PC-3 (cell line): ENCODE results near the gene PDE11A. TPM values are rescaled to one million over a fixed set of nuclear protein-coding genes. Genes with fewer than 3 reads are reported as not detected.

Source experiments
- ATAC-seq: fragments of 200-7000 bp; cut with Tn5 transposase; 2 replicates; pipeline ENCODE4 v1.9.1; 2020; ENCODE audit warnings: mild to moderate bottlenecking, moderate library complexity
- BruUV-seq: library from RNA; stranded (reverse); fragments of 400-500 nt; replicated peaks from 2 replicates; lab custom pipeline; 2021; lab: Mats Ljungman, UMichigan
- CTCF ChIA-PET: fragments of 300-600 bp; sonication (Branson Sonifier 250); formaldehyde crosslinking; loops from one replicate; lab custom pipeline; 2022; ENCODE audit warnings: antibody characterized with exemption; lab: Charles Lee
- POLR2A ChIA-PET: fragments of 300-600 bp; sonication (Branson Sonifier 250); formaldehyde crosslinking; loops from one replicate; lab custom pipeline; 2022; ENCODE audit warnings: antibody characterized with exemption; ENCODE audit not compliant: unreplicated experiment; lab: Charles Lee
- DNase-seq: peaks from one replicate; pipeline ENCODE4 v3.0.0-alpha.2; 2015
- H2AFZ ChIP-seq: fragments of 300-600 bp; sonication (generic); 2 replicates; pipeline ENCODE4 v1.6.0; 2016; ENCODE audit warnings: antibody characterized with exemption, low read length
- H3F3A ChIP-seq: fragments of 300-600 bp; sonication (generic); one replicate; pipeline ENCODE4 v1.6.0; 2017; ENCODE audit warnings: antibody characterized with exemption, low read length, control low read depth, mild to moderate bottlenecking; ENCODE audit not compliant: unreplicated experiment
- H3K27ac ChIP-seq: fragments of 300-600 bp; sonication (generic); 2 replicates; pipeline ENCODE4 v1.5.1; 2016; ENCODE audit warnings: mild to moderate bottlenecking, low read length
- H3K27me3 ChIP-seq: fragments of 300-600 bp; sonication (generic); 2 replicates; pipeline ENCODE4 v1.6.1; 2016; ENCODE audit warnings: low read length, mixed read lengths
- H3K36me3 ChIP-seq: fragments of 300-600 bp; sonication (generic); 2 replicates; pipeline ENCODE4 v1.6.1; 2016; ENCODE audit warnings: low read depth, mixed run types, low read length, mixed read lengths
- H3K4me1 ChIP-seq: fragments of 300-600 bp; sonication (generic); 2 replicates; pipeline ENCODE4 v1.5.1; 2016; ENCODE audit warnings: low read length; ENCODE audit not compliant: insufficient read depth
- H3K4me2 ChIP-seq: fragments of 300-600 bp; sonication (generic); 2 replicates; pipeline ENCODE4 v1.6.0; 2016; ENCODE audit warnings: low read length
- H3K4me3 ChIP-seq: fragments of 300-600 bp; sonication (generic); 2 replicates; pipeline ENCODE4 v1.5.1; 2016; ENCODE audit warnings: mild to moderate bottlenecking, low read length, mixed read lengths
- H3K79me2 ChIP-seq: fragments of 300-600 bp; sonication (generic); 2 replicates; pipeline ENCODE4 v1.6.1; 2017; ENCODE audit warnings: low read length, mixed read lengths
- H3K9ac ChIP-seq: fragments of 300-600 bp; sonication (generic); 2 replicates; pipeline ENCODE4 v1.6.0; 2016; ENCODE audit warnings: mild to moderate bottlenecking, low read length
- H3K9me2 ChIP-seq: fragments of 300-600 bp; sonication (generic); replicated peaks from 2 replicates; pipeline ENCODE4 v1.6.1; 2016; ENCODE audit warnings: mixed run types, low read length, mixed read lengths
- H3K9me3 ChIP-seq: fragments of 300-600 bp; sonication (generic); 2 replicates; pipeline ENCODE4 v1.6.1; 2016; ENCODE audit warnings: low read length, mixed read lengths
- H4K20me1 ChIP-seq: fragments of 300-600 bp; sonication (generic); 2 replicates; pipeline ENCODE4 v1.6.1; 2016; ENCODE audit warnings: low read length, mixed read lengths
- CTCF ChIP-seq: fragments of 300-600 bp; sonication (generic); conservative IDR thresholded peaks from 2 replicates; pipeline ENCODE4 v1.5.1; 2017; ENCODE audit warnings: antibody characterized with exemption, low read depth, mild to moderate bottlenecking, low read length
- EZH2 ChIP-seq: fragments of 300-600 bp; sonication (generic); IDR thresholded peaks from one replicate; pipeline ENCODE4 v1.6.1; 2017; ENCODE audit warnings: antibody characterized with exemption, mild to moderate bottlenecking, low read length; ENCODE audit not compliant: unreplicated experiment
- EZH2phosphoT487 ChIP-seq: fragments of 300-600 bp; sonication (generic); IDR thresholded peaks from 2 replicates; pipeline ENCODE4 v1.6.1; 2018; ENCODE audit warnings: mild to moderate bottlenecking, antibody characterized with exemption, low read length, borderline replicate concordance
- intact Hi-C: fragments of 100-400 bp; cut with micrococcal nuclease; formaldehyde crosslinking; loops from 2 replicates; pipeline ENCODE4 v1.9.0; 2023
- total RNA-seq: library from RNA; depleted of rRNA; stranded (reverse); fragments of >200 nt; gene quantifications from 2 replicates; pipeline ENCODE4 v1.2.3, GENCODE V29; 2014

The PDE11A gene
- total RNA-seq, 1 experiment from 2014 or later: 0.15 TPM

GRCh38 chr2:177635696-177636095 lies 436.9 kb downstream of the PDE11A start:
- intact Hi-C loops: loop anchor here (10.0 kb wide), 1 partner anchor 89 kb away; no protein-coding TSS in a partner anchor
- Histone ChIP-seq H3K9ac (no peak overlapping the region), H2AFZ (no peak overlapping the region), H3K36me3 (no peaks in the 10 kb centered on the region), H3F3A (no peaks in the 10 kb centered on the region), H3K4me3 (no peak overlapping the region), H3K27ac (no peak overlapping the region), H3K79me2 (no peaks in the 10 kb centered on the region), H3K4me1 (no peaks in the 10 kb centered on the region), H4K20me1 (no peaks in the 10 kb centered on the region), H3K9me2 (no peaks in the 10 kb centered on the region), H3K27me3 (no peaks in the 10 kb centered on the region), H3K9me3 (no peaks in the 10 kb centered on the region), H3K4me2 (no peak overlapping the region)
- no TSS peak for BruUV-seq
- TF ChIP-seq EZH2: no peak
- no peak for TF ChIP-seq EZH2phosphoT487
- no peak for TF ChIP-seq CTCF
- POLR2A ChIA-PET: no interaction called here
- DNase-seq: no peak
- no peak for ATAC-seq
- CTCF ChIA-PET: no interaction called here

GRCh38 chr2:177633910-177634294 lies 438.7 kb downstream of the PDE11A start:
- DNase-seq (no peak), ATAC-seq (no peak)
- no peaks in the 10 kb centered on the region for H4K20me1 ChIP-seq
- H3K9ac ChIP-seq: no peak overlapping the region
- H3K79me2 ChIP-seq: no peaks in the 10 kb centered on the region
- no peaks in the 10 kb centered on the region for H3K9me2 ChIP-seq
- H3F3A ChIP-seq: no peaks in the 10 kb centered on the region
- intact Hi-C loops: loop anchor here (10.0 kb wide), 1 partner anchor 91 kb away; no protein-coding TSS in a partner anchor
- H3K4me1 ChIP-seq: no peaks in the 10 kb centered on the region
- no peak overlapping the region for H3K27ac ChIP-seq
- ChIA-PET CTCF (no interaction called here), POLR2A (interaction anchor here (0.7 kb wide), 1 partner anchor 657 kb away, joined by 3 read pairs; no protein-coding TSS in a partner anchor)
- H3K4me3 ChIP-seq: no peak overlapping the region
- no peaks in the 10 kb centered on the region for H3K9me3 ChIP-seq
- H2AFZ ChIP-seq: no peak overlapping the region
- H3K36me3 ChIP-seq: no peaks in the 10 kb centered on the region
- no TSS peak for BruUV-seq
- TF ChIP-seq EZH2phosphoT487 (no peak), CTCF (no peak), EZH2 (no peak)
- peaks cover 12% of the 10 kb centered on the region for H3K27me3 ChIP-seq
- H3K4me2 ChIP-seq: no peak overlapping the region

- Histone ChIP-seq H2AFZ (no peak overlapping the region), H3K79me2 (no peaks in the 10 kb centered on the region), H4K20me1 (no peaks in the 10 kb centered on the region), H3K36me3 (no peaks in the 10 kb centered on the region), H3K9ac (no peak overlapping the region), H3K27me3 (peaks cover 19% of the 10 kb centered on the region), H3K27ac (no peak overlapping the region), H3K4me1 (no peaks in the 10 kb centered on the region), H3K4me2 (no peak overlapping the region), H3K4me3 (no peak overlapping the region), H3K9me2 (no peaks in the 10 kb centered on the region), H3F3A (no peaks in the 10 kb centered on the region), H3K9me3 (no peaks in the 10 kb centered on the region)
- TF ChIP-seq CTCF: no peak
- TF ChIP-seq EZH2: no peak
- TF ChIP-seq EZH2phosphoT487: no peak
- POLR2A ChIA-PET: no interaction called here
- CTCF ChIA-PET: no interaction called here
- BruUV-seq: no TSS peak
- DNase-seq (no peak), ATAC-seq (no peak)
- intact Hi-C loops: loop anchor here (10.0 kb wide), 1 partner anchor 92 kb away; no protein-coding TSS in a partner anchor
These were observed 439.5 kb downstream of the PDE11A start for GRCh38 chr2:177633111-177633510.
